HTERT RPE-1 (cell line): Measurements from ENCODE around the gene HSP90AB1.

ENCODE experiments used
- in situ Hi-C: fragments of 300-500 bp; cut with MboI; formaldehyde crosslinking; loops from 4 replicates; pipeline ENCODE4 v1.14.3; 2020; ENCODE audit warnings: low sequenced_read_pairs

The HSP90AB1 gene

DNA sequence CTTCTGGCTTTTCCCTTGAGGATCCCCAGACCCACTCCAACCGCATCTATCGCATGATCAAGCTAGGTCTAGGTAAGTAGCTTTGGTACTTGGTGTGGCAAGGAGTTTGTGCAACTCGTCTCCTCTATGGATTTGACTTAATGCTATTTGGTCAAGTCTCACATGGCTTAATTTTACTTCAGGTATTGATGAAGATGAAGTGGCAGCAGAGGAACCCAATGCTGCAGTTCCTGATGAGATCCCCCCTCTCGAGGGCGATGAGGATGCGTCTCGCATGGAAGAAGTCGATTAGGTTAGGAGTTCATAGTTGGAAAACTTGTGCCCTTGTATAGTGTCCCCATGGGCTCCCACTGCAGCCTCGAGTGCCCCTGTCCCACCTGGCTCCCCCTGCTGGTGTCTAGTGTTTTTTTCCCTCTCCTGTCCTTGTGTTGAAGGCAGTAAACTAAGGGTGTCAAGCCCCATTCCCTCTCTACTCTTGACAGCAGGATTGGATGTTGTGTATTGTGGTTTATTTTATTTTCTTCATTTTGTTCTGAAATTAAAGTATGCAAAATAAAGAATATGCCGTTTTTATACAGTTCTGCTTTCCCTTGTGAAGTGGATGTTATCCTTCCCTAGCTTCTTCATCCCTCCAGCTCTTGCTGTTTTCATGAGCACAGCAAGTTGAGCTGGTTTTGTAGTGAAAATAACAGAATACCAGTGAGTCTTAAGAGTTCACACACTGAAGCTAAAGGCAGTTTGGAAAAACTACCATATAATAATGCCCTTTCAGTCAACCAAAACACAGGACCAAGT is 6.6 kb downstream of the HSP90AB1 start:
- in situ Hi-C loops, result no loop called here

DNA sequence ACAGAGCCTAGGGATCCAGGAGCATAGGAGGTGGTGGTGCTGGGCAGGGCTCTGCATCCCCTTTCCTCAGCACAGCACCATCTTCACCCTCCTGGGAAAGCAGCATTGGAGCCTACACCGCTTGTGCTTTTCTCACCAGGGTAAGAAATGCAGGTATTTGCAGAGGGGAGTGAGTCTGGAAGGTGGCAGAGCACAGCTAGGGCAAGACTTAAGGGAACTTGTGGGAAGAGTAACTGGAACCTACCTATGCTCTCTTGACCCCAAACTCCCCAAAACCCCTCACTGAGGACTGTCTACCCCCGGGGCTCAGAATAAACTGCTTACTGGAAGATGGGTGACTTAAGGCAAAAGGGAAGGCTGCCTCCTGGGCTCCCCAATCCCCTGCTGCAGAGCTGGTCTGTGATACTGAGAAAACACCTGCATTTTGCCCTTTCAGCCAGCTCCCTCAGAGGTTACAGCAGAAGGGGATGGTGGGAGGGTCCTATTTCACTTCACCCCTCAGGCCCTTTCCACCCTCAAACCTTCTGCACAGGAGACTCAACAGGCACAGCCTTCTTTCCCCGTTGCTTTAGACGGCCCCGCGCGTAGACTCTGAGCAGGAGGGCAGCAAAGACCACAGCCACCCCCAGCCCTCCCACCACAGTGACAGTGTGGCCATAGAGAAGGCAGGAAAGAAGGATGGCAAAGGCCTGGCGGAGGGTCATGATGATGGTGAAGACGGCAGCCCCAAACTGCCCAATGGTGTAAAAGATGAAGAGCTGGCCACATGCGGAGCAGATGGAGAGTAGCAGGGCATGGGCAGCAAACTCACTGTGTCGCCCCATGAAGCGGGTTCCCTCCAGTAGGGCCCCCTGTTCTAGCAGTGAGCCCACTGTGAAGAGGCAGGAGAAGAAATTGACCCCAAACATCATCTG is 7.5 kb downstream of the HSP90AB1 start:
- in situ Hi-C loops, result no loop called here

DNA sequence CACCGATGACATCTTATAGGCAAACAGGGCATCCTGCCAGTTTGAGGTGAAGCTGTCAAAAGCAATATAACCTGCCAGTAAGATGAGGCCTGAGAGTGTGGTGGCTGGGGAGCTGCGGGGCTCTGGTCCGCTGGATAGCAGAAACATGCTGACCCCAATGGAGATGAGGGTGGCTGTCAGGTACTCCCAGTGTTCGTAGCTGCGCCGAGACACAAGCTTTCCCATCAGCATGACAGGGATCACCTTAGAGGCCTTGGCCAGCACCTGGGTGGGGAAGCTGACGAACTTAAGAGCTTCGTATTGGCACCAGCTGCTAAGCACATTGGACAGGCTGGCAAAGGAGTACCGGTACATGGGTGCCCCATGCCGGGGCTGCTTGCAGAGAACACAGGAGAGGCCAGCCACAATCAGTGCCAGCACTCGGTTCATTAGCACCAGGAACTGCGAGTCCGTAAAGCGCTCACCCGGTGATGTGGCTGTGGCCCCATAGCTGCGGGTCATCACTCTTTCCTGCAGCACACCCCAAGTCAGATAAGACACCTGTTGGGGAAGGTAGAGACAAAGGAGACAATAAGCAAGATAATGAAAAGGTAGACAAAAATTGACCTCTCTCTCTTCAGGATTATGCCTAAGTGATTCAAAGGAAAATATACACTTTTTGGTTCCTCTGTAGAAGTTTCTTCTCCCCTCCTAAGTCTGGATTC is 8.4 kb downstream of the HSP90AB1 start:
- in situ Hi-C loops, result no loop called here

- in situ Hi-C loops, result no loop called here
These were observed 9.2 kb downstream of the HSP90AB1 start for GRCh38 chr6:44255871-44256774.

DNA sequence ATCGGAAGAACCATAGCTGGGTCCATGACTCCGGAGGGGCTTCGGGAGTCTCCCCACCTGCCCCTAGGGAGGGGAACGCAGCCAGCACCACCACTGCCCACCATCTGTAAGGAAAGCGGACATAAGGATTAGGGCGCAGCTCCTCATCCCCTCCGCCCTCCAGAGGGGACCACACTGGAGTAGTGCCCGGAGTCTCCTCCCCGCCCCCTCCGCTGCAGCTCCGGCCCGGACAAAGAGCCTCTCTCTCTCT is 9.8 kb downstream of the HSP90AB1 start:
- in situ Hi-C loops, result no loop called here

DNA sequence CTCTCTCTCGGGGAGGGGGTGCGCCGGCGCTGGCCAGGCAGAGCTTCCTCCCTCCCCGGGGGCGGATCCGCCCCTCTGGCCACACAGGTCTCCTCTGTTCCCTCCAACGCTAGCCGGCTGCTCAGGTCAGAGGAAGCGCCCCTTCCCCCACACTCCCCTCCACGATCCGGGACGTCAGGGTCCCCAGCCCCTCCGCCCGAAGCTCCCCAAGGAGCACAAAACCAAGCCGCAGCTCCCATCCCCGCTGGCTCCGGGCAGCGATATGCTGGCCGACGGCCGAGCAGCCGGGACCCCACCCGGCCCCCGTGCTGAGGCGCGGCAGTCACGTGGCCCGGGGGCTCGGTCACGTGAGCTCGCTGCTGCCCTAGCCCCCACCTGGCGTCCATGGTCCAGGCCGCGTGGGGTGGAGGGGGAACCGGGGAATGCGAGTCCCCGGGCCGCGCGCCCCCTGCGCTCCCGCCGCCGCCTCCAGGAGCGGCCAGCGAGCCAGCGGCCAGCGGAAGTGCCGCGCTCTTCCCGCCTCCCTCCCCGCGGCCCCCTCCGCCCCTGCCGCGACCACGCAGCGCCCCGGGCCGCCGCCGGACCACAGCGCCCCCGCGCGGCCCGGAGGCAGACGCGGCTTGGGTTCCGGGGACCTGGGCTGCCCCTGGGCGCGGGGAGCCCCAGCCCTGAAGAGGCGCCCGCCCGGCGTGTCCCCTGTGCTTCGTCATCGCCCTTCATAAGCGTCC is 10.3 kb downstream of the HSP90AB1 start, which contains the start of gene SLC35B2:
Gene SLC35B2 (minus strand): TSS at position 504 of the 728 bp plus-strand sequence. CDS start 118 bp downstream, at position 386.
- in situ Hi-C loops, result no loop called here

GRCh38 chr6:44257753-44258324 is 10.9 kb downstream of the HSP90AB1 start:
- in situ Hi-C loops, result no loop called here

GRCh38 chr6:44258325-44258863 is 11.5 kb downstream of the HSP90AB1 start:
- in situ Hi-C loops, result no loop called here

DNA sequence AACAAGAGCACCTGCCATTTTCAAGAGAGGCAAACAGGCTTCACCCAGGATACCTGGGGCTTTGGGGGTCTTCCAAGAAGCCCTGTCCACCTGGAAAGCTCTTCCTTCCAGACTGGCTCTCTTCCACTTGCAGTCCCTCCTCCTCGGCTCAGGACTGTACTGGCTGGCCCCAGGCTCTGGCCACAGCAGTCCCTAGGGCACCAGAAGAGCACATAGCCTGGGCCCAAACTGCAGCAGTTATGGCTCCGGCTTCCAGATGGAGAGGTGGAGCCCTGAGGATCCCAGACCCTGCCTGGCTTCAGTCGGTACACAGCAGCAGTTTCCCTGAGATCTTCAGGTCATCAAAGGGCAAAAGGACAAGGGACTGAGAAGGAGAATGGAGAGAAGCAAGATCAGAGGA is 12.0 kb downstream of the HSP90AB1 start:
- in situ Hi-C loops, result no loop called here

DNA sequence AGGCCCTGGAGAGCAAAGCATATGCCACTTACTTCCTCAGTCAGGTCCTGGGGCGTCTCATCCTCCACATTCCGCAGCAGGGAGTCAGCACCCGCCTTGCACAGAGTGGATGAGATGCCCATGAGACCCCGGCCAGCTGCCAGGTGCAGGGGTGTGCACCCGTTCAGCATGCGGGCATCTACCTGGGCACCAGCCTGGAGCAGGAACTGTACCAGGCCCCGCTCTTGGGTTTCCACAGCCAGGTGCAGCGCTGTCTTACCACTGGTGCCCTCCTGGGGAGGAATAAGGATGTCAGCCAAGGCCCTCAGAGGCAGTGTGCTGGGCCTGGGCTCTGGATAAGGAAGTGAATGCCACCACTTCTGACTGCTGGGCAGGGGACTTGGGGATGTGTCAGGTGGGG is 13.1 kb downstream of the HSP90AB1 start:
- in situ Hi-C loops, result no loop called here

DNA sequence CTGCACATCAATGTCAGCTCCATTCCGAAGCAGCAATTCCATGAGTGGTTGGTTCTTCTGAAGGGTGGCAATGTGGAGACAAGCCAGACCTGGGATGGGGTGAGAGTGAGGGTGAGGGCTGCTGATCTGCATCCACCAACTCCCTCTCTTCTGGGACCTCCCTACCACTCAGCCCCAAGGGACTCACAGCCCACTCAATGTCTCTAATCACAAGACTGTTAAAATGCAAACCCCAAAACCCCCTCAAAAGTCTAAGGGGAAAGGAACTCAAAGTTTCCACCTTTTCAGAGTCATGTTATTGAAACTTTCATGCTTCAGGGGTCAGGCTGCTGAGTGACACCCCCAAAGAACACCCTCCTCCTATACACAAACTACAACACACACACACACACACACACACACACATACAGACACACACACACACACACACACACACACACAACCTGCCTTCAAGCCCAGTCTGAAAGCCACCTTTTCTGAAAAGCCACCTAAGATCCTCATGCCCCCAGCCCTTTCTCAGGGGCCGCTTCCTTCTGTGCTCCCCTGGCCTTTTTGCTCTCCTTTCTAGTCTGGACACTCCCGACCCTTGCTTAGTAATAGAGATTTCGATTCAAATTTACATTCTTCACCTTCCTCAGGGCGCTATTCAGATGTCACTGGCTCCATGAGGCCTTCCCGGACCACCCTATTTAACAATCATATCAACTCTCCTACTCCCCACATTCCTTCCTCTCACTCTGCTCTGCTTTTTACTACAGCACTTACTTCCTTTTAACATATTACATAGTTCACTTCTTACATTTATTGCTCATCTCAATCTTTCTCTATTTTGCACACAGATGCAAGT is 13.8 kb downstream of the HSP90AB1 start:
- in situ Hi-C loops, result no loop called here

GRCh38 chr6:44261581-44261980 is 14.7 kb downstream of the HSP90AB1 start:
- in situ Hi-C loops, result no loop called here

DNA sequence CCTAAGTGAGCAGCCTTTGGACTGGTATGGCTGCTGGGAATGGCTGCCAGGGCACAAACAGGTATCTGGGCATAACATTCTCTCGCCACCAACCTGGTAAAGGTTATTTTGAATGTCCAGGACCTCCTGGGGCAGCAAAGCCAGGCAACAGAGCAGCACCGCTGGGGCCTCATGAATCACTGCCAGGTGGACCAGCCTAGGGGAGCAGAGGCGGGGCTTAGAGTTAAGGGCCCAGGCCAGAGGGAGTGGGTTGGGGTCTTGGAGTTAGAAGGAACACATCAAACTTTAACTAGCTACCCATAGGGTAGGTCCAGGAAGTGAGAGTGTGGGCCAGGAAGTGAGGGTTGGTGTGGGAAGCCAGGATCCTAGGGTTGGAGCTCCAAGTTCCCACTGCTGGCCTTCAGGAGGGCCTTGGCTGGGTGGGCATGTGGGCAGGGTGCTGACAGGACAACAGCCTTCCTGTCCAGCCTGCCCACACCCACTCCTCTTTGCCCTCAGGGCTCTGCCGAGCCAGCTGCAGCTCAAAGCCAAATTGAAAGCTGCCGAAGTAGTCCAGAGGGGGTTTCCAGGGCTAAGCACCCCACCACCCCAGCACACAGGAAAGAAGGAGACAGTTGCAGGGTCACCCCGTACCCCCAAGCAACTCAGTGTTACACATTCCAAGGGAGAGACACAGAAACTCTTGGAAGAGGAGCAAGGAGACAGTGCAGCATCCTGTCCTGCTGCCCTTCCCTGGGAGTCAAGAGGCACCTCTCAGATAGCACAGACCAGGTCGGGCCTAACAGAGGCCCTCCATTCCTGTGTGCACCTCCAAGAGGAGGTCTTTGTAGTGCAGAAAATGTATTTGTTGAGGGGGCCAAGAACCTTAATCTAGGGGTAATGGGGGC is 15.8 kb downstream of the HSP90AB1 start:
- in situ Hi-C loops, result no loop called here

DNA sequence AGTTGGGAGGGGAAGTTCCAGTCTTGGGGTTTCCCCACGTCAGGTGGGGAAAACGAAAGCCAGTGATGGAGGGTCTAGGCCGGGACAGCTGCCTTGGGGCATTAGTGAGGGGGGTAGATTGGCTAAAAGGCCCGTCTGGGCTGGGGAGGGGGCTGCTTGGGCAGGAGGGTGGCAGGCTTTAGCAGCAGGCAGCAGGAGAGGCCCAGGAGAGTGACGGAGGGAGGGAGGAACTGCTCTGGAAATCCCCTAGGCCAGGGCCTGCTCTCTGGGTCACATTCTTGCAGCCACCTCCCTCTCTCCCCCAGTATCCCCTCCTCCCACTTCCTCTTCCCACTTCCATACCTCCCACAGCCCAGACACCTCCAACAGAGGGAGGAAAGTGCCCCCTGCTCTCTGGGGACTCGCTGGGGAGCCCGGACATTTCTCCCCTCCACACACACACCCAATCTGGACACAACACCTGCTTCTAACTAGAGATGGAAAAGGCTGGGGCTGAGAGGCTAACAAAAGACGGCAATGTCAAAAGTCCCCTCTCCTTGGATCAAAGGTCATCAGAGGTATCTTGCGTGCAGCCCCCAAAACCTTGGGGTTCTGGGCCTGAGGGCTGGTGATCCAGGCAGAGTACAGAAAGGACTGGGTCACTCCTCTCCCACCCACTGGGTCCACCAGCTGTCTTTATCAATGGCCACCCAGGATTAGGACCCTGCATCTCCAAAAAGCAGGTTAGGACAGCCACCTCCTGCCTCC is 16.6 kb downstream of the HSP90AB1 start:
- in situ Hi-C loops, result no loop called here

DNA sequence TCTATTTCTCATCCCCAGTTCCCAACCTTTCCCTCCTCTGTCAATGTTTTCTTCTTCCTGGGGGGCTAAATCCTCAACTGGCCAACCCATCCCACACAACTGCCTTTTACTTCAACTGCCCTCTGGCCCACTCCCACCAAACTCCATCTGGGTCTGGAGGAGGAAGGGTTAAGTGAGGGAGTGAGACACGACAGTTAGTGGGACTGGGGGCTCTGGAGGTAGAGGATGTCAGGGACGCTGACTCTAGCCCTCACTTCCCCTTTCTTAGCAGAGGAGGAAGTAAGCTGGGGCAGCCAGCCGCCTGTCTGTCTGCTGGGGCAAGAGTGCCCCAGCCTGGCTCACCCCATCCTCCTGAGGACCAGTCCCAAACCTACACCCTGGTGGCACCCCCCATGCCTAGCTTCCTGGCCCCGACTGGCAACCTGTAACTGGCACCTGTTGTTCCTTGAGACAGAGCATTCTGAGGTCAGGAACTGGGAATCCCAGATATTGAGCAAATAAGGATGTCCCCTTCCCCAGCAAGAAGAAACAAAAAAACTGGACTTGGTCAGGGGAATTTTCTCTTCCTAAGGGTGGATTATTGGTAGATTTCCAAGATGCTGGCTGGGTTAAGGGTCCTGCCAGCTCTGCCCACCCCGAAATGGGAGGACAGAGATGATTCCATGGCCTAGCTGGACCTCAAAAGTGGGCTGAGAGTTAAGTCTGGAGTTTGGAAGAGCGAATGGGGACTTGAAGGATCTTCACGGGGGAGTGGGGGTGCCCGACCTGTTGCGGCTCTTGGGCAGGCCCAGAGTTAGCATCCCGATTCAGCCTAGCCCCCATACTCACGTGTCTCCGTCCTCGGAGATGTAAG is 17.5 kb downstream of the HSP90AB1 start:
- in situ Hi-C loops, result no loop called here
